HEK293 (cell line): Measurements from ENCODE around the gene ASB16.
A peak's percentile ranks its signal among the peaks of the same experiment; 100 is the strongest.

Experiments
- CTCF ChIA-PET: fragments of 350-600 bp; formaldehyde crosslinking; extraction: SDS; loops from one replicate; lab custom pipeline; 2021; ENCODE audit warnings: antibody characterized with exemption; lab: Yijun Ruan, JAX
- POLR2A ChIA-PET: fragments of 300-600 bp; formaldehyde crosslinking; extraction: SDS; loops from one replicate; lab custom pipeline; 2020; ENCODE audit warnings: antibody characterized with exemption, inconsistent platforms; lab: Yijun Ruan, JAX
- H3K27ac ChIP-seq: fragments of 200-500 bp; sonication (Bioruptor generic); 2 replicates; pipeline ENCODE4 v1.5.1; 2014; ENCODE audit warnings: low read depth, low read length, control low read depth, inconsistent platforms; ENCODE audit errors: extremely low read depth
- H3K36me3 ChIP-seq, 2 experiments: fragments of 200-500 bp in 1 of 2; sonication (Bioruptor generic) in 1 of 2; 1 replicate in 1 of 2; 2 replicates in 1 of 2; pipeline ENCODE4 v1.5.1; 2014 to 2017; ENCODE audit warnings: inconsistent platforms in 2 of 2, low read length in 2 of 2; ENCODE audit not compliant: control insufficient read depth in 2 of 2, insufficient read depth in 1 of 2
- H3K4me1 ChIP-seq: fragments of 200-500 bp; sonication (Bioruptor generic); 2 replicates; pipeline ENCODE4 v1.5.1; 2014; ENCODE audit warnings: mild to moderate bottlenecking, low read length, inconsistent platforms; ENCODE audit not compliant: control insufficient read depth, insufficient read depth
- H3K4me3 ChIP-seq: 2 replicates; pipeline ENCODE4 v1.5.1; 2011; ENCODE audit warnings: low read depth, mild to moderate bottlenecking, control low read depth, low read length, moderate library complexity
- H3K9me3 ChIP-seq: fragments of 200-500 bp; sonication (Bioruptor generic); 2 replicates; pipeline ENCODE4 v1.5.1; 2014; ENCODE audit warnings: low read depth, low read length, inconsistent platforms; ENCODE audit not compliant: control insufficient read depth, insufficient read depth
- EGR2 ChIP-seq: fragments of 450-650 bp; formaldehyde crosslinking; IDR thresholded peaks from 2 replicates; pipeline ENCODE4 v1.5.1; 2016; ENCODE audit warnings: low read depth, missing biosample characterization, missing genetic modification characterization
- FEZF1 ChIP-seq: fragments of 450-650 bp; formaldehyde crosslinking; IDR thresholded peaks from 2 replicates; pipeline ENCODE4 v1.5.1; 2016; ENCODE audit warnings: missing biosample characterization, missing genetic modification characterization
- GFI1B ChIP-seq: fragments of 450-650 bp; formaldehyde crosslinking; IDR thresholded peaks from 2 replicates; pipeline ENCODE4 v1.5.1; 2016; ENCODE audit warnings: missing biosample characterization, missing genetic modification characterization
- IKZF3 ChIP-seq: fragments of 450-650 bp; IDR thresholded peaks from 2 replicates; pipeline ENCODE4 v1.5.0; 2018; ENCODE audit warnings: missing biosample characterization, mild to moderate bottlenecking, missing genetic modification characterization, moderate library complexity
- KLF17 ChIP-seq: fragments of 450-650 bp; formaldehyde crosslinking; IDR thresholded peaks from 2 replicates; pipeline ENCODE4 v1.5.1; 2016; ENCODE audit warnings: missing biosample characterization, missing genetic modification characterization
- KLF9 ChIP-seq: fragments of 450-650 bp; formaldehyde crosslinking; IDR thresholded peaks from 2 replicates; pipeline ENCODE4 v1.5.1; 2016; ENCODE audit warnings: missing biosample characterization, missing genetic modification characterization, low read depth
- PRDM4 ChIP-seq: fragments of 450-650 bp; formaldehyde crosslinking; IDR thresholded peaks from 2 replicates; pipeline ENCODE4 v1.5.1; 2017; ENCODE audit warnings: missing biosample characterization, missing genetic modification characterization
- SCRT2 ChIP-seq: fragments of 450-650 bp; formaldehyde crosslinking; IDR thresholded peaks from 2 replicates; pipeline ENCODE4 v1.5.1; 2016; ENCODE audit warnings: missing biosample characterization, missing genetic modification characterization
- YY1 ChIP-seq: fragments of 450-650 bp; formaldehyde crosslinking; IDR thresholded peaks from 2 replicates; pipeline ENCODE4 v1.5.1; 2018; ENCODE audit warnings: missing biosample characterization, missing genetic modification characterization
- ZBTB10 ChIP-seq: fragments of 450-650 bp; formaldehyde crosslinking; IDR thresholded peaks from 2 replicates; pipeline ENCODE4 v1.5.1; 2016; ENCODE audit warnings: missing biosample characterization, missing genetic modification characterization
- ZBTB7A ChIP-seq: fragments of 450-650 bp; formaldehyde crosslinking; IDR thresholded peaks from 2 replicates; pipeline ENCODE4 v1.5.1; 2016; ENCODE audit warnings: low read depth, missing biosample characterization, missing genetic modification characterization
- ZFHX2 ChIP-seq: fragments of 450-650 bp; formaldehyde crosslinking; conservative IDR thresholded peaks from 2 replicates; pipeline ENCODE4 v1.5.1; 2016; ENCODE audit warnings: missing biosample characterization, missing genetic modification characterization
- ZFP69B ChIP-seq: fragments of 450-650 bp; formaldehyde crosslinking; IDR thresholded peaks from 2 replicates; pipeline ENCODE4 v1.5.1; 2016; ENCODE audit warnings: missing biosample characterization, missing genetic modification characterization
- ZNF394 ChIP-seq: fragments of 450-650 bp; formaldehyde crosslinking; IDR thresholded peaks from 2 replicates; pipeline ENCODE4 v1.5.1; 2016; ENCODE audit warnings: missing biosample characterization, missing genetic modification characterization, mild to moderate bottlenecking, moderate library complexity, borderline replicate concordance
- ZNF416 ChIP-seq: fragments of 450-650 bp; formaldehyde crosslinking; IDR thresholded peaks from 2 replicates; pipeline ENCODE4 v1.5.1; 2016; ENCODE audit warnings: missing biosample characterization, missing genetic modification characterization
- ZNF513 ChIP-seq: fragments of 450-650 bp; IDR thresholded peaks from 2 replicates; pipeline ENCODE4 v1.5.1; 2018; ENCODE audit warnings: missing biosample characterization, missing genetic modification characterization
- ZNF518A ChIP-seq: fragments of 450-650 bp; formaldehyde crosslinking; conservative IDR thresholded peaks from 2 replicates; pipeline ENCODE4 v1.5.1; 2016; ENCODE audit warnings: low read depth, missing biosample characterization, missing genetic modification characterization
- ZNF548 ChIP-seq: fragments of 450-650 bp; formaldehyde crosslinking; IDR thresholded peaks from 2 replicates; pipeline ENCODE4 v1.5.1; 2016; ENCODE audit warnings: missing biosample characterization, missing genetic modification characterization
- ZNF549 ChIP-seq: fragments of 450-650 bp; IDR thresholded peaks from 2 replicates; pipeline ENCODE4 v1.5.1; 2018; ENCODE audit warnings: missing biosample characterization, missing genetic modification characterization, mild to moderate bottlenecking, inconsistent platforms, moderate library complexity
- ZNF747 ChIP-seq: fragments of 450-650 bp; formaldehyde crosslinking; IDR thresholded peaks from 2 replicates; pipeline ENCODE4 v1.5.1; 2016; ENCODE audit warnings: missing biosample characterization, missing genetic modification characterization
- ZNF768 ChIP-seq: fragments of 450-650 bp; formaldehyde crosslinking; IDR thresholded peaks from 2 replicates; pipeline ENCODE4 v1.5.1; 2018; ENCODE audit warnings: missing biosample characterization, mild to moderate bottlenecking, missing genetic modification characterization
- ZNF792 ChIP-seq: fragments of 450-650 bp; formaldehyde crosslinking; IDR thresholded peaks from 2 replicates; pipeline ENCODE4 v1.5.1; 2016; ENCODE audit warnings: missing biosample characterization, missing genetic modification characterization

ASB16 gene

GRCh38 chr17:44218344-44219107 lies 48.0 kb downstream of the ASB16 start (continued):
- TF ChIP-seq ZNF518A (no peak), YY1 (no peak), ZNF394 (tag by site-specific recombination) (no peak), GFI1B (no peak), ZFHX2 (tag by site-specific recombination) (no peak; the same call in 1 of the 2 replicates), ZNF513 (tag by site-specific recombination) (peak; percentile 91), FEZF1 (no peak), ZNF416 (no peak), KLF17 (tag by site-specific recombination) (no peak), EGR2 (tag by site-specific recombination) (no peak), ZFP69B (tag by site-specific recombination) (no peak), ZBTB10 (tag by site-specific recombination) (no peak), ZNF792 (tag by site-specific recombination) (no peak), KLF9 (tag by site-specific recombination) (no peak)

GRCh38 chr17:44219108-44219615 lies 48.7 kb downstream of the ASB16 start:
- Histone ChIP-seq H3K4me3 (peak overlapping the region; percentile 79), H3K27ac (peak overlapping the region; percentile 100), H3K9me3 (no peaks in the 10 kb centered on the region), H3K36me3 (peaks cover 10 to 33% of the 10 kb centered on the region in 2 experiments; a peak in 2 of 3 replicates), H3K4me1 (peaks cover 11% of the 10 kb centered on the region)
- POLR2A ChIA-PET: interaction anchor here (0.6 to 3.4 kb wide), 9 partner anchors 9 to 712 kb away, joined by 3 to 38 read pairs (median 7); partner anchors contain the start of genes DBF4B, GRN, SLC25A39 and TMUB2
- CTCF ChIA-PET: interaction anchor here (2.1 to 4.4 kb wide), 2 partner anchors 11 to 12 kb away, joined by 11 to 33 read pairs; no protein-coding TSS in a partner anchor
- TF ChIP-seq ZNF548 (tag by site-specific recombination) (no peak), SCRT2 (tag by site-specific recombination) (no peak), PRDM4 (tag by site-specific recombination) (no peak), ZNF747 (tag by site-specific recombination) (no peak), IKZF3 (tag by site-specific recombination) (0 out of 2 replicates have a peak, but pooled peaks have one; percentile 32), ZBTB7A (no peak), ZNF768 (tag by site-specific recombination) (no peak), ZNF549 (tag by site-specific recombination) (no peak)
